SK-N-MC (cell line): ENCODE results near the gene GSAP.
"Not testable (repeated sequence)": the region's sequence is repeated elsewhere in the genome, so short reads cannot be mapped to it uniquely, and the experiment has no call there.

ENCODE experiments used
- DNase-seq: peaks from one replicate; pipeline ENCODE4 v3.0.0-alpha.2; 2011; ENCODE audit warnings: low read depth, low spot score
- H3K27ac ChIP-seq: fragments of 200-600 bp; sonication (generic); 2 replicates; pipeline ENCODE4 v1.5.1; 2016; ENCODE audit warnings: mixed run types
- H3K36me3 ChIP-seq: fragments of 200-600 bp; sonication (generic); 2 replicates; pipeline ENCODE4 v1.6.1; 2017; ENCODE audit warnings: antibody characterized with exemption, low read length, mixed read lengths; ENCODE audit not compliant: insufficient read depth
- H3K4me3 ChIP-seq: fragments of 200-600 bp; sonication (generic); 2 replicates; pipeline ENCODE4 v1.5.1; 2016
- H3K9ac ChIP-seq: fragments of 200-600 bp; sonication (generic); 2 replicates; pipeline ENCODE4 v1.8.0; 2017; ENCODE audit warnings: mixed run types, mixed read lengths; ENCODE audit not compliant: insufficient read length
- H3K9me3 ChIP-seq: fragments of 200-600 bp; sonication (generic); 2 replicates; pipeline ENCODE4 v1.6.1; 2017; ENCODE audit warnings: low read depth, mild to moderate bottlenecking, antibody characterized with exemption, low read length, moderate library complexity, mixed read lengths
- EZH2 ChIP-seq: fragments of 200-600 bp; sonication (generic); IDR thresholded peaks from one replicate; pipeline ENCODE4 v1.6.1; 2017; ENCODE audit warnings: antibody characterized with exemption
- FOXP2 ChIP-seq: optimal IDR thresholded peaks from 2 replicates; pipeline ENCODE3; 2011; ENCODE audit warnings: mild to moderate bottlenecking, moderate library complexity; ENCODE audit not compliant: insufficient read depth; ENCODE audit errors: extremely low read length, control extremely low read depth
- POLR2AphosphoS5 ChIP-seq: IDR thresholded peaks from 2 replicates; pipeline ENCODE4 v1.6.1; 2012; ENCODE audit warnings: mild to moderate bottlenecking, low read depth, low read length, borderline replicate concordance

The GSAP gene

DNA sequence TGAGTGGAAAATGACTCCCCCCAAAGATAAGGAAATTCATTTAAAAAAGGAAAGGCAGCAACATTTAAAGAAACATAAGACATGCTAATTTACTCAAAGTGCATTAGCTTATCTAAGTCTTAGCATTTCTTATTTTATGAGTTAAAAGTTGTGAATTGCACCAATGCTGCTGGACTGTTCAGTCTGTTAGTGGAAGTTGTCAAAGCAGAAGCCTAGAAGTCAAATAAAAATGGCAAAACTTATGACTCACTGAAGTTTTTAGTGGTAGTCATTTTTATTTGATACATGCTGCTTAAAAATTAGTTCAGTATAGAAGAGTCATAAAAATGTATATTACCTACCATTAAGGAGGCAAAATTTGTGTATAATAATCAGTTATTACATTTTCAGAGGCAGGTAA, 125.7 kb downstream of the GSAP start:
- Histone ChIP-seq H3K4me3 (no peak overlapping the region), H3K27ac (no peak overlapping the region), H3K9ac (no peak overlapping the region), H3K9me3 (no peaks in the 10 kb centered on the region), H3K36me3 (no peaks in the 10 kb centered on the region)
- TF ChIP-seq FOXP2 (no peak), EZH2 (no peak), POLR2AphosphoS5 (no peak)
- no peak for DNase-seq

DNA sequence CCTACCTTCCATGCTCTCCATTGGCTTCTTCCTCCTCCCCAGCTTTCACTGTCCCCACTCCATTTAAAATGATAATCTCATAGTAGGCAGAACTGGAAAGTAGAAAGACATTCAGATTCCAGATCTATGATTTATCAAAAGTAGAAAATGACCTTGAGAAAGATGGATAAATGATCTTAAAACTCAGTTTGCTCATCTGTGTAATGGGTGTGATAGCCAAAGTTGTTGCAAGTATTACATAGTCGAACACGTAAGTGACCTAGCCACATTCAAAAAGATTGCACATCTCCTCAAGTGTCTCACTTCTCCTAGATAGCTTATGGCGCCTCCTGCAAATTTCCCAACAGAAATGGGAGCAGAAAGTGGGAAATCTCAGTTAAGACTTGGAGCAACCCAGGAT, 126.8 kb downstream of the GSAP start:
- no peak overlapping the region for H3K9ac ChIP-seq
- no peak overlapping the region for H3K27ac ChIP-seq
- no peak overlapping the region for H3K4me3 ChIP-seq
- H3K36me3 ChIP-seq = no peaks in the 10 kb centered on the region
- TF ChIP-seq POLR2AphosphoS5 = no peak
- TF ChIP-seq FOXP2 = no peak
- no peak for TF ChIP-seq EZH2
- DNase-seq = no peak
- H3K9me3 ChIP-seq = no peaks in the 10 kb centered on the region

DNA sequence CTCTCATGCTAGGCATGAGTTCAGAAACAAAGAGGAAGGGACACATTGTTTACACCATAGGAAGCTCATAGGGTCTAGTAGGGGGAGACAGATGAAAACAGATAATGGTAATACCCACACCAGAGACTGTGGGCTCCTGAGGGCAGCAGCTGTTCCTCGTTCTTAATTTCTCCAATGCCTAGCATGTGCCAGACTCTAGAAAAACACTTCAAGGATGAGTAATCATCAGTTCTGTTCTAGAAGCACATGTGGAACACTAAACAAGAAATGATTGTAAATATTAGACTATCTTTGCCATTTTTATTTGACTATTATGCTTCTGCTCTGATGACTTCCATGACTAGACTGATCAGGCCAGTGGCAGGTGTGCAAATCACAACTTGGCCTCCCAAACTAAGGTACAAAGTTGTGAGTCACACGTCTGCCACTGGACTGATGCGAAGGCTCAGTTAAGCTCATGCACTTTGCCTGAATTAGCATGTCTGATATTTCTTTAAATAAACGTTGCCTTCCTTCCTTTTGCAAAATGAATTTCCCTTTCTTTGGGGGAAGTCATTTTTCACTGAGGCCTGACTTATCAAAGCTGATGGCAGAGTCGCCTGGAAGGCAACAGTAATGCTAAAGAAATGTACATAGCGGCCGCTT, 127.4 kb downstream of the GSAP start:
- H3K36me3 ChIP-seq = no peaks in the 10 kb centered on the region
- TF ChIP-seq FOXP2 (no peak), POLR2AphosphoS5 (no peak), EZH2 (no peak)

DNA sequence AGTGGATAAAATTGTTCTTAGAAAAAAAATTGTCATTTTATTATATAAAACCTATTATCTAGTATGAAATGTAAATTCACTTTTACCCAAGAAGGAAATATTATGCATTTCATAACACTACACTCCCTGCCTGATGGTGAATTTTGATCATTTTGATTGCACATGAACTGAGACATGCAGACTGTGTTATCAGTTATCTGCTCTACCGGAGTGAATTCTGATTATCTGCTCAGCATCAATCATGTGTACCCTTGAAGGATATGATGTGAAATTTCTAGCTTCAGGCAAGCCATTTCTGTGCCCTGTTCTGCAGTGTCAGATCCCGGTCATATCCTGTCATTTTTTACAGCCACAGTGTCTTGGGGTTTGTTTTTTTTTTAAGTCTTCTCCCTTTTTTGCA, 131.5 kb downstream of the GSAP start:
- Histone ChIP-seq H3K36me3 (no peaks in the 10 kb centered on the region), H3K27ac (no peak overlapping the region), H3K9me3 (no peaks in the 10 kb centered on the region), H3K9ac (no peak overlapping the region), H3K4me3 (no peak overlapping the region)
- DNase-seq = no peak
- TF ChIP-seq POLR2AphosphoS5 (no peak), FOXP2 (no peak), EZH2 (no peak)

More for the DNA sequence above, 127.4 kb downstream of the GSAP start:
- no peak overlapping the region for H3K4me3 ChIP-seq
- no peak overlapping the region for H3K9ac ChIP-seq
- no peak for DNase-seq
- H3K9me3 ChIP-seq = no peaks in the 10 kb centered on the region
- H3K27ac ChIP-seq = no peak overlapping the region

DNA sequence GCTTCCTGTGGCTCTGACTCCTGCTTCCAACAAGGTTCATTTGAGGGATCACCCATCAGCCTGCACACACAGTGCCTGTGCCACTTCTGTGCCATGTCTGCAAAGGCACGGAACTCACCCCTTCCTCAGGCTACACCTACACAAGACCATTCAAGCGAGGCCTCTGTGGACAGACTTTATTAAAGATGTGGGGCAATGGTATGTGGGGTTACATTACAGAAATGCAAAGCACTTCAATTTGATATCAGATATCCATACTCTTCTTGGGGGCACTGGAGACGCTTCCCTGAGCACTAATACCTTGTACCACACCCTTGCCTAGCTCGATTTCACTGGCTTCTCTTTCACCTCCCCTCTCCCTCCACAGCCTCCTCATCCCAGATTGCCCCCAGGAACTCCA, 132.1 kb downstream of the GSAP start:
- no peak for DNase-seq
- no peak overlapping the region for H3K9ac ChIP-seq
- TF ChIP-seq POLR2AphosphoS5 (no peak), EZH2 (no peak), FOXP2 (no peak)
- H3K36me3 ChIP-seq = no peaks in the 10 kb centered on the region
- no peak overlapping the region for H3K4me3 ChIP-seq
- H3K9me3 ChIP-seq = no peaks in the 10 kb centered on the region
- no peak overlapping the region for H3K27ac ChIP-seq

DNA sequence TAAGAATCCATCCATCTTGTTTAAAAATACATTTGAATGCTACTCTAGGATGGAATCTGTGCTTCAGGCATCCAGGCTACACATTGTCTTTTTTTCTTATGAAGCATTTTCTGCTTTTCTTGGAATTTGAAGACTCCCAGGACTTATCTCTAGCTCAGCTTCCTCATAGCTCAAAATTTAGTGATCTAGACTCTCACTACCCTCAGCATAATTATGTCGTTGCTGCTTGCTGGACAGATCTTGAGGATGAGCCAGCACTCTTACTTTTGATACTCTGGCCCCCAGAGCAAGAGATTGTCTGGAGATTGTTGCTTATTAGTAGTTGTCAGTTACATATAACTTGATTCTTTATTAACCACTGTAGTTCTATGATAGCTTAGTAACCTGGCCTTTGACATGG, 133.3 kb downstream of the GSAP start:
- Histone ChIP-seq H3K9ac (no peak overlapping the region), H3K27ac (no peak overlapping the region), H3K9me3 (no peaks in the 10 kb centered on the region), H3K36me3 (no peaks in the 10 kb centered on the region), H3K4me3 (no peak overlapping the region)
- TF ChIP-seq EZH2 (no peak), FOXP2 (no peak), POLR2AphosphoS5 (no peak)
- no peak for DNase-seq

DNA sequence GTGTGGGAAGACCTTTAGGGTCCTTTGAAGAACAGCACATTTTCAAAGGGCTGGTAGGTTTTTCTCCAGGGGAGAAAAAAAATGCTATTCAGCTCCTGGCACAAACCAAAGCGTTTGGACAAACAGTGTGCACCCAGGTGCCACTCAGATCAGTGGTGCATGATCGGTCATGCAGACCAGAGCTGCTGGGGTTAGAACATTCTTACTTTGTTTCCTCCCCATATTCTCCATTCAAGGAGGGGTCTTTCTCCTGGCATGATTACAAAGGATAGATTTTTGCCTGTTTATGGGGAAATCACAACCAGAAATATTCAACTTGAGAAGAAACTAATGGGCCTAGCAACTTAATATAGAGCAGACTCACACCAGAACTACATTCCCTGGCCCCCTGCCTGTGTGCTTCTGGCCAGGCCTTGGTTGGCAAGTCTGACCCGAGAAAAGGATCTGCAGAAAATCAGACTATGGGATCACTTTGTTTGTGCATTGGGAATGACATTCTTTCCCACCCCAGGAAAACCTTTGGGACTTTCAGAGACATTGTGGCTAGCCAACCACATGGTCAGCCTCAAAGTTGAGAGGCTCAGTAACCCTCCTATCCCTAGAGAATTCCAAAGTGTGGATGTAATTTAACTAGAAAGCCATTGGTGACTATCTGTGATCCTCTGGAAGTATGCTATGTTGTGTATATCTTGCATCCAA, 134.2 kb downstream of the GSAP start:
- no peak overlapping the region for H3K9ac ChIP-seq
- DNase-seq = no peak
- no peak overlapping the region for H3K4me3 ChIP-seq
- no peaks in the 10 kb centered on the region for H3K36me3 ChIP-seq
- TF ChIP-seq POLR2AphosphoS5 (no peak), FOXP2 (no peak), EZH2 (no peak)
- no peaks in the 10 kb centered on the region for H3K9me3 ChIP-seq
- no peak overlapping the region for H3K27ac ChIP-seq

DNA sequence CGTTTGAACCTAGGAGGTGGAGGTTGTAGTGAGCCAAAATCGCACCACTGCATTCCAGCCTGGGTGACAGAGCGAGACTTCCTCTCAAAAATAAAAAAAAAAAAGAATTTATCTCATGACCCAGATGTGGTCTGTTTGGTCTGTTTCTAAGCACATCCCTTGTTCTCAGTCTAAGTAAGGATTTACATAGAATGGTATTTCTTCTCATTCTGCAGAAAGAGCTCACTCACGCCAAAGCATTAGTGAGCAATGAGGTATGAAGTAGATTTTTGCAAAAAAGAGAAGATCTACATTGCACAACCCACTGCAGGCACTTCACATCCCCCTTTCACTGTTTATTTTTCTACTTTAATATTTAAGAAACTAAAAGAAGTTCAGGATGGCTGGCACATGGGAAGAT, 140.0 kb downstream of the GSAP start:
- H3K9ac ChIP-seq = no peak overlapping the region
- H3K9me3 ChIP-seq = no peaks in the 10 kb centered on the region
- H3K36me3 ChIP-seq = no peaks in the 10 kb centered on the region
- no peak for TF ChIP-seq POLR2AphosphoS5
- TF ChIP-seq FOXP2 = no peak
- no peak for TF ChIP-seq EZH2
- no peak overlapping the region for H3K4me3 ChIP-seq
- no peak overlapping the region for H3K27ac ChIP-seq
- no peak for DNase-seq

DNA sequence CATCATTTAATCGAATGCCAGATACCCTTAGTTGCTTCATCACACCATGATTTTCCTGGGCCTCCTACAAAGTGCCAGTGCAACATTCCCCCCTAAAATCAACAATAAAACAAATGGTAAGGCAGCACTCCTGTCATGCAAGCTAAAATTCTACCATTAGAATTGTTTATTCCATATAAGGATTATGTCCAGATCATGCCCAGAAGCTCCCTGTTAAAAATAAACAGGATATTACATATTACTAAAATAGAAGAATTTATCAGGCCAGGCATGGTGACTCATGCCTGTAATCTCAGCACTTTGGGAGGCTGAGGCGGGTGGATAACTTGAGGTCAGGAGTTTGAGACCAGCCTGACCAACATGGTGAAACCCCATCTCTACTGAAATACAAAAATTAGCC, 140.5 kb downstream of the GSAP start:
- not testable (repeated sequence) for H3K27ac ChIP-seq, DNase-seq

More for the DNA sequence above, 140.5 kb downstream of the GSAP start:
- H3K4me3 ChIP-seq, H3K9ac ChIP-seq, H3K9me3 ChIP-seq, H3K36me3 ChIP-seq: not testable (repeated sequence)
